Keratinocyte (primary cell): ENCODE data around the gene STAG1. TPM values are rescaled to one million over a fixed set of nuclear protein-coding genes. Genes with fewer than 3 reads are reported as not detected.

Experiments
- DNase-seq: peaks from one replicate; pipeline ENCODE4 v3.0.0-alpha.2; 2011; ENCODE audit warnings: low read depth, missing footprints, low spot score
- FAIRE-seq: peaks from 2 replicates; lab custom pipeline; 2011; peaks lifted over from hg19 to GRCh38; lab: Jason Lieb, UNC
- H2AFZ ChIP-seq: 2 replicates; pipeline ENCODE4 v1.6.0; 2012; ENCODE audit warnings: low read length, control low read depth, inconsistent platforms; ENCODE audit not compliant: control insufficient read depth
- H3K27ac ChIP-seq: 2 replicates; pipeline ENCODE4 v1.5.1; 2011; ENCODE audit warnings: low read length; ENCODE audit not compliant: control insufficient read depth, insufficient read depth
- H3K27me3 ChIP-seq: 3 replicates; pipeline ENCODE4 v1.6.0; 2011; ENCODE audit warnings: low read length; ENCODE audit not compliant: control insufficient read depth, insufficient read depth; ENCODE audit errors: extremely low read depth
- H3K36me3 ChIP-seq, 2 experiments: 2 replicates in 1 of 2; 3 replicates in 1 of 2; pipeline ENCODE4 v1.5.1; 2011; ENCODE audit warnings: low read length in 2 of 2, mild to moderate bottlenecking in 1 of 2; ENCODE audit not compliant: control insufficient read depth in 2 of 2, insufficient read depth in 2 of 2; ENCODE audit errors: extremely low read depth in 1 of 2
- H3K4me1 ChIP-seq: 3 replicates; pipeline ENCODE4 v1.5.1; 2011; ENCODE audit warnings: low read length; ENCODE audit not compliant: control insufficient read depth, insufficient read depth; ENCODE audit errors: extremely low read depth
- H3K4me2 ChIP-seq: 3 replicates; pipeline ENCODE4 v1.6.0; 2011; ENCODE audit warnings: low read depth, low read length; ENCODE audit not compliant: control insufficient read depth, insufficient read depth; ENCODE audit errors: extremely low read depth
- H3K4me3 ChIP-seq, 3 experiments: fragments of 200-600 bp in 1 of 3; sonication (generic) in 1 of 3; 2 replicates in 2 of 3; 3 replicates in 1 of 3; pipeline ENCODE4 v1.5.1; 2011 to 2016; ENCODE audit warnings: low read length in 3 of 3, mild to moderate bottlenecking in 3 of 3, control low read depth in 2 of 3, inconsistent platforms in 1 of 3, low read depth in 1 of 3, mixed read lengths in 1 of 3, mixed run types in 1 of 3, moderate library complexity in 1 of 3; ENCODE audit not compliant: control insufficient read depth in 2 of 3, insufficient read depth in 2 of 3; ENCODE audit errors: extremely low read depth in 1 of 3
- H3K79me2 ChIP-seq: 2 replicates; pipeline ENCODE4 v1.6.0; 2012; ENCODE audit warnings: low read length; ENCODE audit not compliant: control insufficient read depth, insufficient read depth
- H3K9ac ChIP-seq: 3 replicates; pipeline ENCODE4 v1.6.0; 2011; ENCODE audit warnings: low read length; ENCODE audit not compliant: control insufficient read depth, insufficient read depth; ENCODE audit errors: extremely low read depth
- H3K9me1 ChIP-seq: 3 replicates; pipeline ENCODE4 v1.6.0; 2011; ENCODE audit warnings: low read length; ENCODE audit not compliant: control insufficient read depth, insufficient read depth; ENCODE audit errors: extremely low read depth
- H3K9me3 ChIP-seq: 2 replicates; pipeline ENCODE4 v1.5.1; 2012; ENCODE audit warnings: low read depth, low read length; ENCODE audit not compliant: control insufficient read depth
- H4K20me1 ChIP-seq: 3 replicates; pipeline ENCODE4 v1.6.0; 2011; ENCODE audit warnings: low read length; ENCODE audit not compliant: control insufficient read depth, insufficient read depth; ENCODE audit errors: extremely low read depth
- EZH2 ChIP-seq: IDR thresholded peaks from one replicate; pipeline ENCODE4 v1.6.1; 2012; ENCODE audit warnings: inconsistent platforms, mild to moderate bottlenecking, low read length, moderate library complexity
- dilution Hi-C: fragments of 300-500 bp; cut with MboI; formaldehyde crosslinking; loops from one replicate; pipeline ENCODE4 v1.7.0; 2020; ENCODE audit warnings: low sequenced_read_pairs; ENCODE audit not compliant: extremely low pct_ligation_motif_present
- polyA plus RNA-seq, 5 experiments: library from polyadenylated mRNA; depleted of rRNA in 3 of 5; stranded (reverse) in 3 of 5; stranded (forward) in 1 of 5; unstranded in 1 of 5; fragments of >200 nt; gene quantifications; 1 replicate in 1 of 5; 2 replicates in 3 of 5; 3 replicates in 1 of 5; pipeline versions ENCODE4 v1.2.1 to v1.2.3, GENCODE V29; 2011 to 2012; ENCODE audit warnings: missing spikeins in 2 of 5, low read depth in 1 of 5, low replicate concordance in 1 of 5
- TF ChIP-seq, protein P1 (sequence below), 3 experiments: IDR thresholded peaks in 1 of 3; conservative IDR thresholded peaks in 1 of 3; optimal IDR thresholded peaks in 1 of 3; 2 replicates in 2 of 3; 3 replicates in 1 of 3; pipeline versions ENCODE3 to v1.5.1; 2011; ENCODE audit warnings: low read length in 3 of 3, mild to moderate bottlenecking in 3 of 3, moderate library complexity in 2 of 3, control low read depth in 1 of 3, inconsistent platforms in 1 of 3; ENCODE audit not compliant: insufficient read depth in 2 of 3; ENCODE audit errors: extremely low read depth in 1 of 3

The STAG1 gene
- polyA plus RNA-seq, 1 donor (not counting 4 experiments of a cell fraction or from before 2014, with no cell fraction given), result 11.8 TPM

DNA sequence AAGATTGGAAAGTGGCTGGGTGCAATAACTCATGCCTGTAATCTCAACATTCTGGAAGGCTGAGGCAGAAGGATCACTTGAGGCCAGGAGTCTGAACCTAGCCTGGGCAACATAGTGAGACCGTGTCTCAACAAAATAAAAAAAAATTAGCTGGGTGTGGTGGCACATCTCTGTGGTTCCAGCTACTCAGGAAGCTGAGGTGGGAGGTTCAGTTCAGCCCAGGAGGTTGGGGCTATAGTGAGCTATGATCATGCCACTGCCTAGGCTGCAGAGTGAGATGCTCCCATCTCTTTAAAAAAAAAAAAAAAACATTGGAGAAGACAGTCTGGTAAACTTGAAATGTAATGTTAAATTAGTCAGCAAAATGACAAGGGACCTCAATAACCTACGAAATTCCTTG lies 57.9 kb downstream of the STAG1 start:
- no peak overlapping the region for H3K4me2 ChIP-seq
- H3K79me2 ChIP-seq, result peaks cover 23% of the 10 kb centered on the region
- H3K36me3 ChIP-seq, result no peaks in the 10 kb centered on the region
- TF ChIP-seq, protein P1, sequence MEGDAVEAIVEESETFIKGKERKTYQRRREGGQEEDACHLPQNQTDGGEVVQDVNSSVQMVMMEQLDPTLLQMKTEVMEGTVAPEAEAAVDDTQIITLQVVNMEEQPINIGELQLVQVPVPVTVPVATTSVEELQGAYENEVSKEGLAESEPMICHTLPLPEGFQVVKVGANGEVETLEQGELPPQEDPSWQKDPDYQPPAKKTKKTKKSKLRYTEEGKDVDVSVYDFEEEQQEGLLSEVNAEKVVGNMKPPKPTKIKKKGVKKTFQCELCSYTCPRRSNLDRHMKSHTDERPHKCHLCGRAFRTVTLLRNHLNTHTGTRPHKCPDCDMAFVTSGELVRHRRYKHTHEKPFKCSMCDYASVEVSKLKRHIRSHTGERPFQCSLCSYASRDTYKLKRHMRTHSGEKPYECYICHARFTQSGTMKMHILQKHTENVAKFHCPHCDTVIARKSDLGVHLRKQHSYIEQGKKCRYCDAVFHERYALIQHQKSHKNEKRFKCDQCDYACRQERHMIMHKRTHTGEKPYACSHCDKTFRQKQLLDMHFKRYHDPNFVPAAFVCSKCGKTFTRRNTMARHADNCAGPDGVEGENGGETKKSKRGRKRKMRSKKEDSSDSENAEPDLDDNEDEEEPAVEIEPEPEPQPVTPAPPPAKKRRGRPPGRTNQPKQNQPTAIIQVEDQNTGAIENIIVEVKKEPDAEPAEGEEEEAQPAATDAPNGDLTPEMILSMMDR (optimal IDR thresholded peaks at IDR 0.05 in 1 of 3, IDR thresholded peaks at IDR 0.05 in 1 of 3, conservative IDR thresholded peaks at IDR 0.05 in 1 of 3; ENCODE audit: extremely low read depth in 1 of 3, insufficient read depth in 2 of 3, low read length in 3 of 3), result no peak
- TF ChIP-seq EZH2, result no peak
- H3K27ac ChIP-seq, result no peak overlapping the region
- no peak overlapping the region for H3K9ac ChIP-seq
- H4K20me1 ChIP-seq, result no peaks in the 10 kb centered on the region
- H3K4me1 ChIP-seq, result no peaks in the 10 kb centered on the region
- no peaks in the 10 kb centered on the region for H3K9me3 ChIP-seq
- DNase-seq (no peak), FAIRE-seq (peak; percentile 26)
- no peaks in the 10 kb centered on the region for H3K27me3 ChIP-seq
- dilution Hi-C loops, result no loop called here
- H2AFZ ChIP-seq, result no peak overlapping the region
- H3K4me3 ChIP-seq, result no peak overlapping the region
- no peaks in the 10 kb centered on the region for H3K9me1 ChIP-seq

GRCh38 chr3:136690599-136690998 lies 61.6 kb downstream of the STAG1 start:
- TF ChIP-seq, protein P1 (optimal IDR thresholded peaks at IDR 0.05 in 1 of 3, IDR thresholded peaks at IDR 0.05 in 1 of 3, conservative IDR thresholded peaks at IDR 0.05 in 1 of 3; ENCODE audit: extremely low read depth in 1 of 3, insufficient read depth in 2 of 3, low read length in 3 of 3), result no peak
- TF ChIP-seq EZH2, result no peak
- dilution Hi-C loops, result no loop called here
- FAIRE-seq, result no peak

More at GRCh38 chr3:136690599-136690998, 61.6 kb downstream of the STAG1 start:
- no peak for DNase-seq
- Histone ChIP-seq H3K27me3 (no peaks in the 10 kb centered on the region), H2AFZ (no peak overlapping the region), H3K4me1 (no peaks in the 10 kb centered on the region), H3K4me2 (no peak overlapping the region), H3K9me3 (no peaks in the 10 kb centered on the region), H3K36me3 (peaks cover 0 to 2% of the 10 kb centered on the region in 2 experiments), H3K4me3 (no peak overlapping the region), H3K79me2 (peaks cover 12% of the 10 kb centered on the region), H4K20me1 (no peaks in the 10 kb centered on the region), H3K9me1 (no peaks in the 10 kb centered on the region), H3K9ac (no peak overlapping the region), H3K27ac (no peak overlapping the region)
